Measurements from ENCODE around the gene GAP43.

GAP43 gene

GRCh38 chr3:115627180-115628074, 4.1 kb downstream of the GAP43 start:
- DNase-seq (ENCODE audit: low spot score) = no peak

- no peak for DNase-seq (ENCODE audit: low spot score)
Observed at GRCh38 chr3:115628075-115628412, 4.7 kb downstream of the GAP43 start.

GRCh38 chr3:115630850-115631249, 7.5 kb downstream of the GAP43 start:
- no peak for DNase-seq (ENCODE audit: low spot score)

GRCh38 chr3:115632026-115632425, 8.7 kb downstream of the GAP43 start:
- no peak for DNase-seq (ENCODE audit: low spot score)

GRCh38 chr3:115633467-115633866, 10.2 kb downstream of the GAP43 start:
- DNase-seq (ENCODE audit: low spot score) = no peak

GRCh38 chr3:115634052-115634451, 10.7 kb downstream of the GAP43 start:
- no peak for DNase-seq (ENCODE audit: low spot score)

GRCh38 chr3:115635406-115635805, 12.1 kb downstream of the GAP43 start:
- DNase-seq (ENCODE audit: low spot score) = no peak

- no peak for DNase-seq (ENCODE audit: low spot score)
Observed at GRCh38 chr3:115638241-115638640, 14.9 kb downstream of the GAP43 start.

- DNase-seq (ENCODE audit: low spot score) = no peak
Observed at GRCh38 chr3:115638991-115639390, 15.7 kb downstream of the GAP43 start.

GRCh38 chr3:115644391-115644790, 21.1 kb downstream of the GAP43 start:
- DNase-seq (ENCODE audit: low spot score) = peak; percentile 17

GRCh38 chr3:115646027-115646690, 22.8 kb downstream of the GAP43 start:
- no peak for DNase-seq (ENCODE audit: low spot score)

GRCh38 chr3:115648559-115648958, 25.2 kb downstream of the GAP43 start:
- no peak for DNase-seq (ENCODE audit: low spot score)

GRCh38 chr3:115651087-115651486, 27.8 kb downstream of the GAP43 start:
- DNase-seq (ENCODE audit: low spot score) = no peak

GRCh38 chr3:115651599-115651998, 28.3 kb downstream of the GAP43 start:
- no peak for DNase-seq (ENCODE audit: low spot score)

GRCh38 chr3:115652738-115653137, 29.4 kb downstream of the GAP43 start:
- no peak for DNase-seq (ENCODE audit: low spot score)

GRCh38 chr3:115655761-115656282, 32.5 kb downstream of the GAP43 start:
- DNase-seq (ENCODE audit: low spot score) = no peak

- DNase-seq (ENCODE audit: low spot score) = no peak
Observed at GRCh38 chr3:115657168-115657567, 33.9 kb downstream of the GAP43 start.

- DNase-seq (ENCODE audit: low spot score) = no peak
Observed at GRCh38 chr3:115658032-115658336, 34.7 kb downstream of the GAP43 start.

GRCh38 chr3:115658337-115659181, 35.2 kb downstream of the GAP43 start:
- DNase-seq (ENCODE audit: low spot score) = peak; percentile 87

- DNase-seq (ENCODE audit: low spot score) = no peak
Observed at GRCh38 chr3:115659253-115660220, 36.2 kb downstream of the GAP43 start.

GRCh38 chr3:115660646-115661337, 37.5 kb downstream of the GAP43 start:
- DNase-seq (ENCODE audit: low spot score) = no peak
